OCI-LY1 (cell line): ENCODE data around the gene TIE1.

Experiments used
- EZH2 ChIP-seq: fragments of 200-600 bp; sonication (generic), shearing (Covaris generic); IDR thresholded peaks from 2 replicates; pipeline ENCODE4 v1.8.0; 2017; ENCODE audit warnings: borderline replicate concordance, mixed run types, mild to moderate bottlenecking, antibody characterized with exemption, low read length, moderate library complexity, mixed read lengths
- TF ChIP-seq, protein P1 (sequence below): fragments of 200-600 bp; sonication (generic), shearing (Covaris generic); IDR thresholded peaks from 2 replicates; pipeline ENCODE4 v1.5.1; 2017; ENCODE audit warnings: mild to moderate bottlenecking, antibody characterized with exemption, low read length, moderate library complexity, mixed read lengths

DNA sequence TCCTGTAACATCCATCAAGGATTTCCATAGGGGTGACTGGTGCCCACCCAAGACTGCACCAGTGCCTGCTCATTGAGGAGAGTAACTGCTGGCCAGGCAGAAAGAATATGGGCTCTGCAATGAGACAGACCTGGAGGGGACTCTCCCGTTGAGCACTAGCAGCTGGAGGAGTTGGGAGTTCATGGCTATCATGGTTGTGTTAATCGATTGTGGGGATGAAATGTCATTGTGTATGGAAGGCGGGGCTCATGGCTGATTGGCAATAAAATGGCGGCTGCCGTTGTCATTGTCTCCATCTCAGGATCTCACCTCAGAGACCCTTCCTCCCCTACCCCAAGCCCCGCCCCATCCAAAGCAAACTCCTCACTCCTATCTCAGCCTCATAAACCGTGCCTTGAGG lies 27.1 kb upstream of the TIE1 start:
- TF ChIP-seq, protein P1, sequence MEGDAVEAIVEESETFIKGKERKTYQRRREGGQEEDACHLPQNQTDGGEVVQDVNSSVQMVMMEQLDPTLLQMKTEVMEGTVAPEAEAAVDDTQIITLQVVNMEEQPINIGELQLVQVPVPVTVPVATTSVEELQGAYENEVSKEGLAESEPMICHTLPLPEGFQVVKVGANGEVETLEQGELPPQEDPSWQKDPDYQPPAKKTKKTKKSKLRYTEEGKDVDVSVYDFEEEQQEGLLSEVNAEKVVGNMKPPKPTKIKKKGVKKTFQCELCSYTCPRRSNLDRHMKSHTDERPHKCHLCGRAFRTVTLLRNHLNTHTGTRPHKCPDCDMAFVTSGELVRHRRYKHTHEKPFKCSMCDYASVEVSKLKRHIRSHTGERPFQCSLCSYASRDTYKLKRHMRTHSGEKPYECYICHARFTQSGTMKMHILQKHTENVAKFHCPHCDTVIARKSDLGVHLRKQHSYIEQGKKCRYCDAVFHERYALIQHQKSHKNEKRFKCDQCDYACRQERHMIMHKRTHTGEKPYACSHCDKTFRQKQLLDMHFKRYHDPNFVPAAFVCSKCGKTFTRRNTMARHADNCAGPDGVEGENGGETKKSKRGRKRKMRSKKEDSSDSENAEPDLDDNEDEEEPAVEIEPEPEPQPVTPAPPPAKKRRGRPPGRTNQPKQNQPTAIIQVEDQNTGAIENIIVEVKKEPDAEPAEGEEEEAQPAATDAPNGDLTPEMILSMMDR = no peak
- TF ChIP-seq EZH2 = no peak
